ENCODE data around the gene NAXE.
A peak's percentile ranks its signal among the peaks of the same experiment; 100 is the strongest.
"Not testable (repeated sequence)": the region's sequence is repeated elsewhere in the genome, so short reads cannot be mapped to it uniquely, and the experiment has no call there.

Gene NAXE

GRCh38 chr1:156552937-156553336 lies 38.6 kb upstream of the NAXE start:
- not testable (repeated sequence) for H3K9me3 ChIP-seq (replicated peaks; ENCODE audit: low read length); H3K27me3 ChIP-seq (ENCODE audit: control insufficient read depth, insufficient read depth, low read length); H3K9ac ChIP-seq (ENCODE audit: low read depth, low read length); H3K4me3 ChIP-seq (ENCODE audit: low read length); H3K4me2 ChIP-seq (ENCODE audit: low read length)
- peaks cover 12% of the 10 kb centered on the region for H3K4me1 ChIP-seq (ENCODE audit: control insufficient read depth, insufficient read depth, low read length)
- H3K36me3 ChIP-seq (ENCODE audit: insufficient read depth, low read length): peaks cover 28% of the 10 kb centered on the region

GRCh38 chr1:156553860-156554485 lies 37.6 kb upstream of the NAXE start:
- no peak overlapping the region for H3K9ac ChIP-seq (ENCODE audit: low read depth, low read length)
- H3K4me3 ChIP-seq (ENCODE audit: low read length): no peak overlapping the region
- no peak overlapping the region for H3K4me2 ChIP-seq (ENCODE audit: low read length)

GRCh38 chr1:156554971-156555370 lies 36.6 kb upstream of the NAXE start:
- Histone ChIP-seq H3K4me1 (ENCODE audit: control insufficient read depth, insufficient read depth, low read length) (peaks cover 12% of the 10 kb centered on the region), H3K9ac (ENCODE audit: low read depth, low read length) (no peak overlapping the region), H3K36me3 (ENCODE audit: insufficient read depth, low read length) (peaks cover 38% of the 10 kb centered on the region), H3K27me3 (ENCODE audit: control insufficient read depth, insufficient read depth, low read length) (no peaks in the 10 kb centered on the region), H3K9me3 (replicated peaks; ENCODE audit: low read length) (no peaks in the 10 kb centered on the region), H3K4me2 (ENCODE audit: low read length) (no peak overlapping the region), H3K4me3 (ENCODE audit: low read length) (no peak overlapping the region)

More at GRCh38 chr1:156553860-156554485, 37.6 kb upstream of the NAXE start:
- H3K36me3 ChIP-seq (ENCODE audit: insufficient read depth, low read length): peaks cover 28% of the 10 kb centered on the region
- H3K27me3 ChIP-seq (ENCODE audit: control insufficient read depth, insufficient read depth, low read length): no peaks in the 10 kb centered on the region
- peaks cover 12% of the 10 kb centered on the region for H3K4me1 ChIP-seq (ENCODE audit: control insufficient read depth, insufficient read depth, low read length)
- no peaks in the 10 kb centered on the region for H3K9me3 ChIP-seq (replicated peaks; ENCODE audit: low read length)

GRCh38 chr1:156555715-156556114 lies 35.9 kb upstream of the NAXE start:
- Histone ChIP-seq H3K36me3 (ENCODE audit: insufficient read depth, low read length) (peaks cover 37% of the 10 kb centered on the region), H3K4me2 (ENCODE audit: low read length) (no peak overlapping the region)

GRCh38 chr1:156556354-156556753 lies 35.2 kb upstream of the NAXE start:
- Histone ChIP-seq H3K4me3 (ENCODE audit: low read length) (no peak overlapping the region), H3K4me1 (ENCODE audit: control insufficient read depth, insufficient read depth, low read length) (peaks cover 12% of the 10 kb centered on the region), H3K36me3 (ENCODE audit: insufficient read depth, low read length) (peaks cover 32% of the 10 kb centered on the region), H3K9ac (ENCODE audit: low read depth, low read length) (no peak overlapping the region), H3K27me3 (ENCODE audit: control insufficient read depth, insufficient read depth, low read length) (no peaks in the 10 kb centered on the region), H3K4me2 (ENCODE audit: low read length) (no peak overlapping the region), H3K9me3 (replicated peaks; ENCODE audit: low read length) (no peaks in the 10 kb centered on the region)

More at GRCh38 chr1:156555715-156556114, 35.9 kb upstream of the NAXE start:
- peaks cover 12% of the 10 kb centered on the region for H3K4me1 ChIP-seq (ENCODE audit: control insufficient read depth, insufficient read depth, low read length)
- no peak overlapping the region for H3K4me3 ChIP-seq (ENCODE audit: low read length)
- no peak overlapping the region for H3K9ac ChIP-seq (ENCODE audit: low read depth, low read length)
- H3K9me3 ChIP-seq (replicated peaks; ENCODE audit: low read length): no peaks in the 10 kb centered on the region
- no peaks in the 10 kb centered on the region for H3K27me3 ChIP-seq (ENCODE audit: control insufficient read depth, insufficient read depth, low read length)

GRCh38 chr1:156559086-156559796 lies 32.3 kb upstream of the NAXE start:
- no peak overlapping the region for H3K4me2 ChIP-seq (ENCODE audit: low read length)
- peaks cover 41% of the 10 kb centered on the region for H3K36me3 ChIP-seq (ENCODE audit: insufficient read depth, low read length)
- no peaks in the 10 kb centered on the region for H3K9me3 ChIP-seq (replicated peaks; ENCODE audit: low read length)
- H3K9ac ChIP-seq (ENCODE audit: low read depth, low read length): no peak overlapping the region
- no peak overlapping the region for H3K4me3 ChIP-seq (ENCODE audit: low read length)
- H3K27me3 ChIP-seq (ENCODE audit: control insufficient read depth, insufficient read depth, low read length): no peaks in the 10 kb centered on the region
- no peaks in the 10 kb centered on the region for H3K4me1 ChIP-seq (ENCODE audit: control insufficient read depth, insufficient read depth, low read length)

- H3K27me3 ChIP-seq (ENCODE audit: control insufficient read depth, insufficient read depth, low read length): no peaks in the 10 kb centered on the region
- no peak overlapping the region for H3K9ac ChIP-seq (ENCODE audit: low read depth, low read length)
- no peak overlapping the region for H3K4me2 ChIP-seq (ENCODE audit: low read length)
- no peaks in the 10 kb centered on the region for H3K4me1 ChIP-seq (ENCODE audit: control insufficient read depth, insufficient read depth, low read length)
- H3K9me3 ChIP-seq (replicated peaks; ENCODE audit: low read length): no peaks in the 10 kb centered on the region
- H3K4me3 ChIP-seq (ENCODE audit: low read length): no peak overlapping the region
- peaks cover 40% of the 10 kb centered on the region for H3K36me3 ChIP-seq (ENCODE audit: insufficient read depth, low read length)
These were observed 31.7 kb upstream of the NAXE start for GRCh38 chr1:156559797-156560385.

GRCh38 chr1:156560585-156561163 lies 30.9 kb upstream of the NAXE start:
- H3K9me3 ChIP-seq (replicated peaks; ENCODE audit: low read length): no peaks in the 10 kb centered on the region
- H3K36me3 ChIP-seq (ENCODE audit: insufficient read depth, low read length): peaks cover 39% of the 10 kb centered on the region
- no peaks in the 10 kb centered on the region for H3K27me3 ChIP-seq (ENCODE audit: control insufficient read depth, insufficient read depth, low read length)
- H3K4me2 ChIP-seq (ENCODE audit: low read length): no peak overlapping the region
- no peaks in the 10 kb centered on the region for H3K4me1 ChIP-seq (ENCODE audit: control insufficient read depth, insufficient read depth, low read length)
- H3K4me3 ChIP-seq (ENCODE audit: low read length): no peak overlapping the region
- no peak overlapping the region for H3K9ac ChIP-seq (ENCODE audit: low read depth, low read length)

GRCh38 chr1:156565519-156565918 lies 26.1 kb upstream of the NAXE start:
- Histone ChIP-seq H3K9ac (ENCODE audit: low read depth, low read length) (no peak overlapping the region), H3K4me1 (ENCODE audit: control insufficient read depth, insufficient read depth, low read length) (peaks cover 3% of the 10 kb centered on the region), H3K27me3 (ENCODE audit: control insufficient read depth, insufficient read depth, low read length) (no peaks in the 10 kb centered on the region), H3K4me2 (ENCODE audit: low read length) (no peak overlapping the region), H3K36me3 (ENCODE audit: insufficient read depth, low read length) (peaks cover 25% of the 10 kb centered on the region), H3K9me3 (replicated peaks; ENCODE audit: low read length) (no peaks in the 10 kb centered on the region), H3K4me3 (ENCODE audit: low read length) (no peak overlapping the region)

- Histone ChIP-seq H3K27me3 (ENCODE audit: control insufficient read depth, insufficient read depth, low read length) (no peaks in the 10 kb centered on the region), H3K4me1 (ENCODE audit: control insufficient read depth, insufficient read depth, low read length) (peaks cover 10% of the 10 kb centered on the region), H3K9ac (ENCODE audit: low read depth, low read length) (no peak overlapping the region), H3K36me3 (ENCODE audit: insufficient read depth, low read length) (peaks cover 24% of the 10 kb centered on the region), H3K4me2 (ENCODE audit: low read length) (no peak overlapping the region), H3K4me3 (ENCODE audit: low read length) (no peak overlapping the region), H3K9me3 (replicated peaks; ENCODE audit: low read length) (no peaks in the 10 kb centered on the region)
These were observed 25.1 kb upstream of the NAXE start for GRCh38 chr1:156566436-156566835.

GRCh38 chr1:156571261-156571852 lies 20.2 kb upstream of the NAXE start:
- Histone ChIP-seq H3K9me3 (replicated peaks; ENCODE audit: low read length) (no peaks in the 10 kb centered on the region), H3K4me1 (ENCODE audit: control insufficient read depth, insufficient read depth, low read length) (peaks cover 15% of the 10 kb centered on the region), H3K4me2 (ENCODE audit: low read length) (peak overlapping the region; percentile 89), H3K9ac (ENCODE audit: low read depth, low read length) (peak overlapping the region; percentile 73), H3K4me3 (ENCODE audit: low read length) (peak overlapping the region; percentile 78), H3K36me3 (ENCODE audit: insufficient read depth, low read length) (no peaks in the 10 kb centered on the region), H3K27me3 (ENCODE audit: control insufficient read depth, insufficient read depth, low read length) (peaks cover 7% of the 10 kb centered on the region)

All from skeletal muscle satellite cell (primary cell).